BE2C (cell line): ENCODE results near the gene MAOB.
"Not testable (repeated sequence)": the region's sequence is repeated elsewhere in the genome, so short reads cannot be mapped to it uniquely, and the experiment has no call there.

Experiments used
- DNase-seq: peaks from one replicate; pipeline ENCODE4 v3.0.0-alpha.2; 2020
- H3K27me3 ChIP-seq: fragments of 250-450 bp; sonication (Bioruptor Pico); 2 replicates; pipeline ENCODE4 v1.5.1; 2020; ENCODE audit warnings: mild to moderate bottlenecking
- H3K36me3 ChIP-seq: fragments of 250-450 bp; sonication (Bioruptor Pico); 2 replicates; pipeline ENCODE4 v1.5.1; 2020; ENCODE audit warnings: mild to moderate bottlenecking
- H3K4me1 ChIP-seq: fragments of 250-450 bp; sonication (Bioruptor Pico); 2 replicates; pipeline ENCODE4 v1.5.1; 2020
- H3K4me3 ChIP-seq: 2 replicates; pipeline ENCODE4 v1.5.1; 2011; ENCODE audit warnings: low read depth, low read length
- H3K9me3 ChIP-seq: fragments of 250-450 bp; sonication (Bioruptor Pico); 2 replicates; pipeline ENCODE4 v1.5.1; 2020
- TF ChIP-seq, protein P1 (sequence below): IDR thresholded peaks from 2 replicates; pipeline ENCODE4 v1.5.1; 2012; ENCODE audit warnings: mild to moderate bottlenecking, low read depth, low read length

Gene MAOB

DNA sequence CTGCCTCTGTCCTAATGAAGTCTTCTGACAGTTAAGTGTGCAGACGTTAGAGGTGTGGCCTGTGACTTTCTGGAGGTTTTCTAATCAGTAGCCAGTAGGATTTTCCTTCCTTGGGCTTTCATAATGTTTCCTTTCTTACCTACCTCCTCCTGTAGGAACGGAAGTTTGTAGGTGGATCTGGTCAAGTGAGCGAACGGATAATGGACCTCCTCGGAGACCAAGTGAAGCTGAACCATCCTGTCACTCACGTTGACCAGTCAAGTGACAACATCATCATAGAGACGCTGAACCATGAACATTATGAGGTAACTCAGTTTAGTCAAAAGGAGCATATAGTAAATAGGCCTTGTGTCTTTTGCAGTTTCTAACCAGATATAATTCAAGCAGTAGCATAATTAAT is 151.2 kb downstream of the MAOB start:
- Histone ChIP-seq H3K4me1 (no peaks in the 10 kb centered on the region), H3K36me3 (no peaks in the 10 kb centered on the region), H3K27me3 (no peaks in the 10 kb centered on the region), H3K4me3 (no peak overlapping the region), H3K9me3 (no peaks in the 10 kb centered on the region)
- TF ChIP-seq, protein P1, sequence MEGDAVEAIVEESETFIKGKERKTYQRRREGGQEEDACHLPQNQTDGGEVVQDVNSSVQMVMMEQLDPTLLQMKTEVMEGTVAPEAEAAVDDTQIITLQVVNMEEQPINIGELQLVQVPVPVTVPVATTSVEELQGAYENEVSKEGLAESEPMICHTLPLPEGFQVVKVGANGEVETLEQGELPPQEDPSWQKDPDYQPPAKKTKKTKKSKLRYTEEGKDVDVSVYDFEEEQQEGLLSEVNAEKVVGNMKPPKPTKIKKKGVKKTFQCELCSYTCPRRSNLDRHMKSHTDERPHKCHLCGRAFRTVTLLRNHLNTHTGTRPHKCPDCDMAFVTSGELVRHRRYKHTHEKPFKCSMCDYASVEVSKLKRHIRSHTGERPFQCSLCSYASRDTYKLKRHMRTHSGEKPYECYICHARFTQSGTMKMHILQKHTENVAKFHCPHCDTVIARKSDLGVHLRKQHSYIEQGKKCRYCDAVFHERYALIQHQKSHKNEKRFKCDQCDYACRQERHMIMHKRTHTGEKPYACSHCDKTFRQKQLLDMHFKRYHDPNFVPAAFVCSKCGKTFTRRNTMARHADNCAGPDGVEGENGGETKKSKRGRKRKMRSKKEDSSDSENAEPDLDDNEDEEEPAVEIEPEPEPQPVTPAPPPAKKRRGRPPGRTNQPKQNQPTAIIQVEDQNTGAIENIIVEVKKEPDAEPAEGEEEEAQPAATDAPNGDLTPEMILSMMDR = no peak
- DNase-seq = no peak

DNA sequence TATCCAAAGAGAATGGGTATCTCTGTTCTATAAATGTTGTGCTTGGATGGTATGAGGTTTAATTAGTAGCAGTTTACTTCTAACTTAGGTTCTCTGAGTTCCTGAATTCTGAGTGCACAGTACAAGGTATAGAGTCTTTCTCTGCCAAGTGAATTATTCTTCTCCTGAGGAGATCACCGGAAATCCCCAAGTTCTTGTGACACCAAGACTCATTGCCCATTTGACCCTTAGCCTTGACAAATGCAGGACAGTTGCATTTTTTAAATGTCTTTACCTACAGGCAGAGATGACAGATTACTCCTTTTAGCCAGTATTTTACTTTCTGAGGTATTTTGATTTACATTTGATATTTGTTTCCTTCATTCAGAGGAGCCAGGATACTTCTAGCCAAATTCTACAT is 153.3 kb downstream of the MAOB start:
- H3K36me3 ChIP-seq = no peaks in the 10 kb centered on the region
- TF ChIP-seq, protein P1 = no peak
- no peak overlapping the region for H3K4me3 ChIP-seq
- no peak for DNase-seq
- no peaks in the 10 kb centered on the region for H3K9me3 ChIP-seq
- no peaks in the 10 kb centered on the region for H3K4me1 ChIP-seq
- H3K27me3 ChIP-seq = no peaks in the 10 kb centered on the region

DNA sequence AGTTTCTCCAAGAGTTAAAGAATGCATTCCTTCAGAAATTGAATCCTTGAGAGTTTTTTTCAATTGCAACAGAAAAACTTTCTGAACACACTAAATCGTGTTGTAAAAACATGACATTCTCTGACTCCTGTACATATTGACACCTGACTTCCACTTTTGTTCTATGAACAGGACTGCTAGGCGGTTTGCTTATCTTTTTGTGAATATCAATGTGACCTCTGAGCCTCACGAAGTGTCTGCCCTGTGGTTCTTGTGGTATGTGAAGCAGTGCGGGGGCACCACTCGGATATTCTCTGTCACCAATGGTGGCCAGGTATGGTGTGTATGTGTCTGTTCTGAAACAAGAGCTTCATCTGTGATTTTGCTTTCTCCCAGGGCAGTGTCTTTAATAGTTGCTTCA is 154.2 kb downstream of the MAOB start:
- TF ChIP-seq, protein P1 = no peak
- H3K9me3 ChIP-seq = no peaks in the 10 kb centered on the region
- H3K36me3 ChIP-seq = no peaks in the 10 kb centered on the region
- H3K27me3 ChIP-seq = no peaks in the 10 kb centered on the region
- H3K4me3 ChIP-seq = no peak overlapping the region
- H3K4me1 ChIP-seq = no peaks in the 10 kb centered on the region
- DNase-seq = no peak

DNA sequence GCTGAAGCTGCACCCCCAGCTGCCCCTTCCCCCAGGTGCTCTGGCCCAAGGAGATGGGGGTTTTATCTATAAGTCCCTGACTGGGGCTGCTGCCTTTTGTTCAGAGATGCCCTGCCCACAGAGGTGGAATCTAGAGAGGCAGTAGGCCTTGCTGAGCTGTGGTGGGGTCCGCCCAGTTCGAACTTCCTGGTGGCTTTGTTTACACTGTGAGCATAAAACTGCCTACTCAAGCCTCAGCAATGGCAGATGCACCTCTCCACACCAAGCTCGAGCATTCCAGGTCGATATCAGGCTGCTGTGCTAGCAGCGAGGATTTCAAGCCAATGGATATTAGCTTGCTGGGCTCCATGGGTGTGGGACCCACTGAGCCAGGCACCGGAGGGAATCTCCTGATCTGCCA is 155.0 kb downstream of the MAOB start:
- not testable (repeated sequence) for H3K4me3 ChIP-seq, H3K36me3 ChIP-seq, H3K9me3 ChIP-seq, H3K27me3 ChIP-seq, DNase-seq, H3K4me1 ChIP-seq

DNA sequence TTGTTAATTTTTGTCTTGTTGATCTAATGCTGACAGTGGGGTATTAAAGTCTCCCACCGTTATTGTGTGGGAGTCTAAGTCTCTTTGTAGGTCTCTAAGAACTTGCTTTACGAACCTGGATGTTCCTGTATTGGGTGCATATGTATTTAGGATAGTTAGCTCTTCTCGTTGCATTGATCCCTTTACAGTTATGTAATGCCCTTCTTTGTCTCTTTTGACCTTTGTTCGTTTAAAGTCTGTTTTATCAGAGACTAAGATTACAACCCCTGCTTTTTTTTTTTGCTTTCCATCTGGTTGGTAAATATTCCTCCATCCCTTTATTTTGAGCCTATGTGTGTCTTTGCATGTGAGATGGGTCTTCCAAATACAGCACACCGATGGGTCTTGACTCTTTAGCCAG is 157.0 kb downstream of the MAOB start:
- H3K4me3 ChIP-seq, DNase-seq, H3K4me1 ChIP-seq, H3K27me3 ChIP-seq, H3K36me3 ChIP-seq, H3K9me3 ChIP-seq: not testable (repeated sequence)

DNA sequence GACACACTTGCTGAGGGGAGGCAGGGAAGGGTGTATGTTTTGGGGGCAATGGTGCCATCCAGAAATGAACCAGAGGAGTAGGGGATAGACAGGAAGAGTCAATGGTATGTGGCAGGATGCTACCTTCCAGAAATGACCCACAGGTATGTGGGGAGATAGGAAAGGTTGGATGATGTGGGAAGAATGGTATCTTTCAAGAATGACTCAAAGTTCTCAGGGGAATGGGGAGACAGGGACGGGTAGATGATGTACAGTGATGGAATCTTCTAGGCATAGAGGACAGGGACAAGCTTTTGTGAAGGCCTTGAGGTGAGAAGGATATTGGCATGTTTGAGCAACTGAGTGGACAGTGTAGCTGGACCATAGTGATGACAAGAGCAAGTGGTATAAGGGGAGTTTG is 161.3 kb downstream of the MAOB start:
- no peaks in the 10 kb centered on the region for H3K27me3 ChIP-seq
- H3K4me3 ChIP-seq = no peak overlapping the region
- H3K4me1 ChIP-seq = no peaks in the 10 kb centered on the region
- no peak for DNase-seq
- no peaks in the 10 kb centered on the region for H3K36me3 ChIP-seq
- H3K9me3 ChIP-seq = no peaks in the 10 kb centered on the region
- TF ChIP-seq, protein P1 = no peak

DNA sequence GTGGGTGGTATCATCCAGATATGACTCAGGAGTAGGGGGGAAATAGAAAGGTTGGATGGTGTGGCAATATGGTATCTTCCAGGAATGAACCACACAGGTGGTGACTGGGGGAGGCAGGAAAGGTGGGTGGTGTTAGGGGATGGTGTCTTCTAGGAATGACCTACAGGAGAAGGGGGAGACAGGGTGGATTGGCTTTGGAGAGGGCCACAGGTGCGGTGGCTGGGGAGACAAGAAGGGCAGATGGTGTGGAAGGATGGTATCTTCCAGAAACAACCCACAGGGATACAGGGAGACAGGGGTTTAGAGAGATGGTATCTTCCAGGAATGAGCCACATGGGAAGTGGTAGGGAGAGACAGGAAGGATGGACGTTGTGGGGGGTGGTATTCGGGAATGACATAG is 162.2 kb downstream of the MAOB start:
- H3K4me3 ChIP-seq = no peak overlapping the region; the same call in 1 of the 2 replicates
- no peaks in the 10 kb centered on the region for H3K9me3 ChIP-seq
- H3K27me3 ChIP-seq = no peaks in the 10 kb centered on the region
- H3K36me3 ChIP-seq = no peaks in the 10 kb centered on the region
- DNase-seq = no peak
- TF ChIP-seq, protein P1 = no peak
- no peaks in the 10 kb centered on the region for H3K4me1 ChIP-seq
